TTC549 (cell line): ENCODE results near the gene DTWD1.
"Not testable (repeated sequence)": the region's sequence is repeated elsewhere in the genome, so short reads cannot be mapped to it uniquely, and the experiment has no call there.

Experiments used
- FAIRE-seq: peaks from 2 replicates; lab custom pipeline; 2012; peaks lifted over from hg19 to GRCh38; lab: Jason Lieb, UNC

The DTWD1 gene

DNA sequence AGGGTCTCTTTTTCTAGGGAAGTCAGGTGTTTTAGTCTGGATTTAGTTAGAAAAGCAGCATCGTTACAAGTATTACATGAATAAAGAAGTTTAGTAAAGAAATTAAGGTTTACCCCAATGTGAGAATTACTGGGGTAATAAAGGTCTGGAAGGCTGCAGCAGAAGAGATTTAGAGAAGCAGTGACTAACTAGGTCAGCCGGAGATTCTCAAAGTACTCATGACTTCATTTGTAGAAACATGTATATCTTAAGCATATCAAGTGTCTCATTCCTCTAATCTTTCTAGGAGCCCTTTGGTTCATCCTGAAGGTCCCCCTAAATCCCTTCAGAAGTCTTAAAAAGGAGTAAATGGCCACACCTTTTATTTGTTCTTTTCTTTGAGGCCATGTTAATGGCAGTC is 26.0 kb downstream of the DTWD1 start:
- no peak for FAIRE-seq

DNA sequence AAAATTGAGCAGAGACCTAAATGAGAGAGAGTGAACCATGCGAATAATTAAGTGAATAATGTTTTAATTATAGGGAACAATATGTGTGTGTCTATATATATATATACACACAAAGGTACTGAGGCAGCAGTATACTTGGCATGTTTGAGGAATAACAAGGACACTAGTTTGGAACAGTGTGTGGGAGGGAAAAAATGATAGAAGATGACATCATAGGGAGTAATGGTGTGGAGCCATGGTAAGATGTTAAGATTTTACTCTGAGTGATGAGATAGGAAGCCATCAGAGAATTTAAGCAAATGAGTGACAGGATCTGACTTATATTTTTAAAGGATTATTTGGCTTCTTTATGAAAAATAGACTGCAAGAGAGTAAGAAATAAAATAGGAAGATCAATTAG is 29.1 kb downstream of the DTWD1 start:
- FAIRE-seq, result no peak

DNA sequence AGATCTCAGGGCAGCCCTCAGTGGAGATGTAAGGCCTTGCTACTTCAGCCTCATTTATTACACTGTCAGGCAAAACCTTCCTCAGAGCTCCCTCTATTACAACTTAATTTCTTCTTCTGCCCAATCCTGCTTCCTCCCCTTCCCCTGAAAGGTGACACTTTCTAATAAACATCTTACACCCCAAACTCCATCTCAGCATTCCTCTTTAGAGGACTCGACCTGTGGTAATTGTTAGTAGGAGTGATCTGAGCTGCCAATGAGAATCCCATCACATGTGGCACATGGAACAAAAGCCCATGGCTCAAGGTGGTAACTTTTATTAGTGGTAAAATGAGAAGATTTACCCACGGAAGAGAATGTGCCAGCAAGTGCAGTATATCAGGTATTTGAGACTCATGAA is 29.8 kb downstream of the DTWD1 start:
- no peak for FAIRE-seq

DNA sequence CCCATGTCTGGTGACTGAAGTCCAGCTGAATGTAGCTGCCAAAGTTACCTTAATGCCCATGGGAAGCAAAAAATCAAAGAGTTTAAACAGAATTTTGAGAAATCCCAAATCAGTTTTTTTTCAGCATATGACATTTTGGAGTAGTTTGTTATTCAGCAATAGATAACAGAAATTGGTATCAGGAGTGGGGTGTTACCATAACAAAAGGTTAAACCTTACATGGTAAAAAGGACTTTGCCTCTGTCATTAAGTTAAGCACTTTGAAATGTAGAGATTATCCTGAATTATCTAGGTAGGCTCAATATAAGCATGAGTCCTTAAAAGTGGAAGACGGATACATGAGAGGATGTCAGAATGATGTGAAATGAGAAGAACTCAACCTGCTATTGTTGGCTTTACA is 32.1 kb downstream of the DTWD1 start:
- no peak for FAIRE-seq

DNA sequence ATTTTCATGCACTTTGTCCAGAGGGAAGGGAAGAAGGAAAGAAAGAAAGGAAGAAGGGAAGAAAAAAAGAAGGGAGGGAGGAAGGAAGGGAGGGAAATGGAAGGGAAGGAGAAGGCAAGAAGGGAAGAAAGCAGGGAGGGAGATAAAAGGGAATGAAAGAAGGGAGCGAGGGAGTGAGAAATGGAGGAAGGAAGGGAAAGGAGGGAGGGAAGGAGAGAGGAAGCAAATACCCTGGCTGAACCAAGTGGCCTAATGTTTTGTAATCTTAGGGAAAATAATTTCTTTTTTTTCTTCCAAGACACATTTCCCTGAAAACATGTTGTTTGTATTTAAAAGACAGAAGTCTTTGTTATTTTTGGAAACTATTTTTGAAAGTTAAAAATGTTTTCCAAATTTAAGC is 35.9 kb downstream of the DTWD1 start:
- no peak for FAIRE-seq

DNA sequence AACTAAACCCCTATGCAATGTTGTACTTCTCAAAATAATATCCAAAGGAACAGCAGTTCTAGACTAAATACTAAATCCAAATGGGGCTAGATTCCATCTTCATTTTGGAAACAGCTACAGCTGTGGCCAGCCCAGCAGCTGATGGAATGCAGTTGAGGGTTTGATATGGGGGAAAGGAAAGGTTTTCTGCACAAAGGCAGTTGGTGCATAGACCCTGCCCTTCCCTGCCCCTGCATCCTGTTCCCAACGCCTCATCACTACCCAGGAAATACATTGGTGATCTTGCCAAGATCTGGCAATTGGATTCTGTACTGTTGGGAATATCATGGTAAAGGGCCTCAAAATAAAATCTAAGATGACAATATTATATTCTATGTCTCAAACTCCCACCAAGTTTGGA is 43.9 kb downstream of the DTWD1 start:
- no peak for FAIRE-seq

DNA sequence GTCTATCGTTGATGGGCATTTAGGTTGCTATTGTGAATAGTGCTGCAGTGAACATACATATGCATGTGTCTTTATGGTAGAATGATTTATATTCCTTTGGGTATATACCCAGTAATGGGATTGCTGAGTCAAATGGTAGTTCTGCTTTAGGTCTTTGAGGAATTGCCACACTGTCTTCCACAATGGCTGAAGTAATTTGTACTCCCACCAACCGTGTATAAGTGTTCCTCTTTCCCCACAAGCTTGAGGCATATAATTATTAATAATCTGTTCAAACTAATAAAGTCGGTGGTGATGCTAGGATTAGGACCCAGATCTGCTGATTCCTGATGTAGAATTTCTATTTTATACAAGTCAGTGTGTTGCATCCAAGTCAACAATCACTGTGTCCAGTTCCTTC is 45.6 kb downstream of the DTWD1 start:
- FAIRE-seq, result not testable (repeated sequence)

DNA sequence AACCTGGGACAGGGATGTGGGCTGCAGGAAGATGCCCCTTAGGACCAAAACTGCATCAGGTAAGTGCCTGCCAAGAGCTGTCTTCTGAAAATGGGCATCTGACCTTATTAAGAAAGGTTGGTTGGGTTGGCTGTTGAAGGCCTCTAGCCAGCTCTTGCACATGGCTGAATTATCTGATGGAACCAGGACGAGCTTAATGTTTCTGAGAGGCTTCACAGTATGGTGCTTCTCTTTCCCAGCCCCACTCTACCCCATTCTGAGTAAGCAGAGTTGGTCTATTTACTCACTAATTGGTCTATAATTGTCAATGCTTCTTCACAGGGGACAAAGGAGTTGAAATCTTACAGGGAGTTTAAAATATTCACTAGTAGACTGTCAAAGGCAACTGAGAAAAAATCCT is 48.4 kb downstream of the DTWD1 start:
- no peak for FAIRE-seq

DNA sequence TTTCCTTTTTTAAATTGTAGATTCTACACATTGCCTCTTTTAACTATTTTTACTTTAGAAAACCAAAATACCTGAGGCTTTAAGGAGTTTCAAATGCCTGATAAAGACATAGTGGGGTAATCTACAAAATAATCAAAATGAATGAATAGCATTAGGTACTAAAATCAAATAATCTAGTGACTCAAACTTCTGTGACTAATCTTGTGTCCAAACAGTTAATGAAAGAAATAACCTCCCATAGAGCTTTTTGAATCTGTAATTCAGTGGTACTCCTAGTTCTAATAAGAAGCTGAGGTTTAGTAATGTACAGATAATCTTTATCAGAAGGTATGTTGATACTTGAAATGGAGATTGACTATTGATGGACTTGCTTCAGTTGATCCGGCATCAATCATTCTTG is 53.0 kb downstream of the DTWD1 start:
- no peak for FAIRE-seq

DNA sequence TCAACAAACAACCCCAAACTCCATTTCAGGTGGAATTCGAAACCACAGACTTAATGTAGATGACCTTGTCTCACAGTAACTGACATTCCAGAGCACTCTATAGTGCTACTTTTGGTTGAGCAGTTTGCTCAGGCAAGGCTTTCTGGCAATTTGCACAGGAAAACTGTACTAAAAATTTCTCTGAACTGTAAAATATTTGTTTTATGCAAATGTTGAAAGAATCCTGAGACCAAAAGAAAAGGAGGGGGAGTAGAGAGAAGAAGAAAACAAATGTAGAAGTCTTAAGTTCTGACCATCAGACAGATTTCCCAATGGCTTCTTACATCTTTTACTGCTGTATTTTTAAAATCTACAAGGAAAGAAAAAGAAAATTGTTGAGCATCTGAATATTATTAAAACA is 53.5 kb downstream of the DTWD1 start:
- FAIRE-seq, result no peak

DNA sequence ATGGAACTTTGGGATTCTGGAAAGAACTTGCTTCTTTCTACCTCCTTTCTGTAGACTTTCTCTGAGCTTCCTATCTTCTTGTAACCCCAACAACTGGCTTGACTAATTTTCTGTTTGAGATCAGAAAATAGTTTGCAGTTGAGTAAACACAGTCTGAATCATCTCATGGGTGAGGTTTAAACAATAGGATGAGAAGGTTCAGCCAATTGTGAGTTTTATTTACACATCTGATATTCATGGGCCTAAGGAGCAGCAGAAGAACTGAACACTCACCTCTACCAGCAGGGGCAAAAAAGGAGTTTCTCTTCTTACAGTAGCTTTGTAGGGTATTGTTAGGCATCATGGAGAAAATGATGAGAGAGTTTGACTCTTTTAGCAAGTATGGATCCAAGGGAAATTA is 54.2 kb downstream of the DTWD1 start:
- no peak for FAIRE-seq

DNA sequence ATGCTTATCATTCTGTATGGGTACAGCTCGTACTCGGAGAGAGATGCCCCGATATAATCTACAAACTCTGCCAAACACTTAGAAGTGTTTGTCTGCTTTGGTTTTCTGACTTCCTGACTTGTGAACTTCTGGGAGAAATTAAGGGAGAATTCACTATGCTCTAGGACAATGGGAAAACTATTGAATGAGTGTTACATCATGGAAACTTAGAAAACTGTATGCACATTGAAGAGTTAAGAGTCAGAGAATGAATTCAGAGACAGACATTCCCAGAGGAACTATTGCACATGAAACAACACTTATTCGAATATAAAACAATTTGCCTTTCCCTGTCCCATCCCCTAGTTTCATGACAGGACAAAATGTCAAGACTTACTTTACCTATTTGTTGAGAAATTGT is 57.8 kb downstream of the DTWD1 start:
- no peak for FAIRE-seq

DNA sequence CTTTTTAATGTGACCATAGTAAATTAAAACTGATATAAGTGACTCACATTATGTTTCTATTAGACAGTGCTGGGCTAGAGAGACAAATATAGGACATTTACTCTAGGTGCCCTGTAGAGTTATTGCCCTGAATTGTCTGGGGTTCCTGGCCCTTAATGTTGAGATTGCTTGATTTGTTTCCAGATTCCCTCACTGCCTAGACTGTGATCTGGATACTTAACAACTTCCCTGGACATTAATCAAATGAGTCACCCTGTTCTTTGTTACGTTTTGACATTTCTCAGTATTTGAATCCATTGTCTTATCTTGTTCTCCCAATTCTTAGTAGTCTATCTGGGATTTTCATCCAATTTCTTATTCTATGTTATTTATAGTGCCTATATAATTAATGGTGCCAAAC is 65.8 kb downstream of the DTWD1 start:
- FAIRE-seq, result no peak

DNA sequence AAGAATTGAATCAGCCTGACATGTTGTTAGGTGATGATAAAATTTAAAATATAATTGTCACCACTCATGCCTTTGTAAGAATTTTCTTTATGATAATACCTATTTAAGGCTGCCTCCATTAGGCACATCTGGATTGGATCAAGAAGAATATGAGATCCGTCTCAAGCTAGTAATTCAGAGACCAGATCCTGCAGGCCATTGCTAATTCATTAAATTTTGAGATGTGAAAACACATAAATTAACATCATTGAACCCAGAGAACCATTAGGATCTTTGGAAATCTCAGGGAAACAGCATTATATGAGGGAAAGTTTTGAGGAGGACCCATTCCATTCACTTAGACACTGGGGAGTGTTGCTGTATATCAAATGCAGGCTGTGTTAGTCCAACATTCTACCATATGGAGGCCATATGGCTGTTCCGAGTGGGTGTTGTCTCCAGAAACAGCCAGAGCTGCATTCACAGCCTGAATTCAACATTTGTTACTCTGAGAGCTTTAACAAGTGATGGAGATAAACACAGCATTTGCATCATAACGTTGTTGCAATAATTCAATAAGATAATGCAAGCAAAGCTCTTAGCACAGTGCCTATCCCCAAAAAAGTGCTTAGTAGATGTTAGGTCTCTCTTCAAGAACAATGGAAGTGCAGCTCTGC is 67.4 kb downstream of the DTWD1 start:
- no peak for FAIRE-seq

DNA sequence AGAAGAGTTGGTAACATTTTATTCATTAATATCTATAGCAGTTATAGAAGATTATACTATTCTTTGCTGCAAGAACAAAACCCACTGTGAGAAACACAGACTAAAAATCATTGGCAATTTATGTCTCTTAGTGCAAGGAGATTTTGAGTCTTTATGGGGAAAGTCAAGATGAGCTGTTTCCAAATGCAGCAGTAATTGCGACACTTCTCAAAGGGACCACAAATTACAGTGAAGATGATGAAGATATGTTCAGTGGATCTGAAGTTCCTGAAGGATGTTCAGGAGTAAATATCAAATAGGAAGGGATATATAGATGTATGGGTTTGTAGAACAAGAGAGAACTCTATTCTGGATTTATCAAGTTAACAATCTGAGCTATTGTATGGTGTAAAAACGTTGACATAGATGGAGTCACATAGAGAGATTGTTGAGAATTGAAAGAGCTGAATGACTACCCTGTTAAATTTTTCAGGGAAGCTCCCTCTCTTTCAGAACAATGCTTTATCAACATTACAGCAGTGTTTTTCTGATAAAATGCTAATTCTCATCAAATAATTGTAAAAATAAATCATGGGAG is 71.8 kb downstream of the DTWD1 start:
- no peak for FAIRE-seq

DNA sequence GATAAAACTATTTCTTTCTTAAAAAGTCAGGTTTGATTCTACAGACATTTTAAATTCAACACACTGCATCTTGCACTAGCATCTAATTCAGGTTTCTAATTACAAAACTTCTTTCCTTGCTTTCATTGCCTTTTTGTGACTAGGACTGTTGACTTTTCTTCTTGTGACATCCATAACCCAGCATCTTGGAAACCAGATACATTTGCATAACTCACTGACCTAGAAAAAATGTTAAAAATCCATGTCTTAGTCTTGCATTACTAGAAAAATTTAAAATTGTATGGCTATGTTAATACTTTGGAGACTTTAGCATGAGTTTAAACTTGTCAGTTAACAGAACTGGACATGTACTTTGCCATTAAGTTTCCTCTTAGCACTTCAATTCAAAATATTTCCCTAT is 72.7 kb downstream of the DTWD1 start:
- no peak for FAIRE-seq

DNA sequence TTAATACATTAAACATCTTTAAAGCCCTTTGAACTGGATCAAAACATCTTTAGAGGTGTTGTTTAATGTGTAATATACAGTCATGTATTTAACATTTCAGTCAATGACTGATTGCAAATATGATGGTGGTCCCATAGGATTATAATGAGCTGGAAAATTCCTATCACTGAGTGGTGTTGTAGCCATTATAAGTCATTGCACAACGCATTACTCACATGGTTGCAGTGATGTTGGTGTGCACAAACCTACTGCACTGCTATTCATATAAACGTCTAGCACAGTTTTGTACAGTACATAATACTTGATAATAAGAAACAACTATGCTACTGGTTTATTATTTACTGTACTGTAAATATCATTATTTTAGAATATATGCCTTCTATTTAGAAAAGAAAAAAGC is 75.6 kb downstream of the DTWD1 start:
- FAIRE-seq, result no peak

DNA sequence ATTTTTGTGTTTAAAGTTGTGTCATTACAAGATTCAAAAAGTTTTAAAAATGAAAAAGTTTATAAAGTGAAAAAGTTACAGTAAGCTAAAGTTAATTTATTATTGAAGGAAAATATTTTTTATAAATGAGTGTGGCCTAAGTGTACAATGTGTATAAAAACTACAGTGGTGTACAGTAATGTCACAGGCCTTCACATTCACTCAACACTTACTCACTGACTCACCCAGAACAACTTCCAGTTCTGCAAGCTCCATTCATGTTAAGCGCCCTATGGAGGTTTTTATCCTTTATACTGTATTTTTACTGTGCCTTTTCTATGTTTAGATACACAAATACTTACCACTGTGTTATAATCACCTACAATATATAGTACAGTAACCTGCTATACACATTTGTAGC is 76.3 kb downstream of the DTWD1 start:
- no peak for FAIRE-seq

DNA sequence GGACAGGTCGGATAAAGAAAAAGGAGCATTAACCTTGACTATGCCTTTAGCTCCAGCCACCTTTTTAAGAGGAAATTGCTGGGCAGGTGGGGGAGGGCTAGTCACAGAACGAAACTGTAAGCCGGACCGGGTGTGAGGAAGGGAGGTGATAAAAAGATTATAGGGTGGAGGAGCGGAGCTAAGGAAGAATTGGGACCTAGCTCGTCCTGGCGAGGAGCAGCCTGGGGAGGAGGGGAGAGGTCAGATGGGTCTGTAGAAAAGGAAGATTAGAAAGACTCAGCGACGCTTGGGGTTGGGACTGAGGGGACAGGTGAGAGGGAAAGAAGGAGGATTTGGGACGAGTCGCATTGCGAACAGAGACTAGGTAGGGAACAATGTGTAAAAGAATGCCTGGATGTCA is 82.1 kb downstream of the DTWD1 start:
- FAIRE-seq, result not testable (repeated sequence)
